Panc1 (cell line): Measurements from ENCODE around the gene U2AF1L4. TPM values are rescaled to one million over a fixed set of nuclear protein-coding genes. Genes with fewer than 3 reads are reported as not detected.

Experiments used
- ATAC-seq: fragments of 200-7000 bp; cut with Tn5 transposase; 2 replicates; pipeline ENCODE4 v1.9.1; 2020; ENCODE audit warnings: mild to moderate bottlenecking, moderate library complexity
- BruUV-seq: library from RNA; stranded (reverse); fragments of 400-500 nt; replicated peaks from 2 replicates; lab custom pipeline; 2021; lab: Mats Ljungman, UMichigan
- CTCF ChIA-PET: fragments of 300-600 bp; sonication (Branson Sonifier 250); formaldehyde crosslinking; loops from one replicate; lab custom pipeline; 2022; ENCODE audit warnings: antibody characterized with exemption; lab: Charles Lee
- POLR2A ChIA-PET: fragments of 300-600 bp; sonication (Branson Sonifier 250); formaldehyde crosslinking; loops from one replicate; lab custom pipeline; 2022; ENCODE audit warnings: antibody characterized with exemption; lab: Charles Lee
- DNase-seq: peaks from one replicate; pipeline ENCODE4 v3.0.0-alpha.2; 2010; ENCODE audit warnings: low read depth, low spot score
- H3K27ac ChIP-seq: 2 replicates; pipeline ENCODE4 v1.5.1; 2011; ENCODE audit warnings: mild to moderate bottlenecking, low read length, inconsistent platforms
- H3K27me3 ChIP-seq: fragments of 200-500 bp; sonication (Bioruptor generic); 2 replicates; pipeline ENCODE4 v1.6.0; 2014; ENCODE audit warnings: low read length, inconsistent platforms; ENCODE audit not compliant: control insufficient read depth, insufficient read depth
- H3K36me3 ChIP-seq: fragments of 200-500 bp; sonication (Bioruptor generic); 2 replicates; pipeline ENCODE4 v1.5.1; 2014; ENCODE audit warnings: inconsistent platforms, mild to moderate bottlenecking, low read length, moderate library complexity; ENCODE audit not compliant: control insufficient read depth, insufficient read depth
- H3K4me1 ChIP-seq: 2 replicates; pipeline ENCODE4 v1.5.1; 2011; ENCODE audit warnings: inconsistent platforms, mild to moderate bottlenecking, low read length, moderate library complexity; ENCODE audit not compliant: control insufficient read depth, insufficient read depth
- H3K4me3 ChIP-seq, 2 experiments: 2 replicates each; pipeline ENCODE4 v1.5.1; 2011 to 2012; ENCODE audit warnings: low read depth in 2 of 2, low read length in 2 of 2, mild to moderate bottlenecking in 2 of 2, inconsistent platforms in 1 of 2, moderate library complexity in 1 of 2
- H3K9me3 ChIP-seq: fragments of 200-500 bp; sonication (Bioruptor generic); 2 replicates; pipeline ENCODE4 v1.5.1; 2014; ENCODE audit warnings: low read depth, mild to moderate bottlenecking, inconsistent platforms, low read length, moderate library complexity; ENCODE audit not compliant: control insufficient read depth, insufficient read depth
- CTCF ChIP-seq: fragments of 450-650 bp; IDR thresholded peaks from 2 replicates; pipeline ENCODE4 v1.5.1; 2017; ENCODE audit warnings: mild to moderate bottlenecking
- POLR2AphosphoS5 ChIP-seq: IDR thresholded peaks from 2 replicates; pipeline ENCODE4 v1.6.1; 2012; ENCODE audit warnings: mild to moderate bottlenecking, low read depth, low read length, moderate library complexity
- SIN3A ChIP-seq: IDR thresholded peaks from 2 replicates; pipeline ENCODE4 v1.6.1; 2012; ENCODE audit warnings: low read depth, mild to moderate bottlenecking, low read length, moderate library complexity, borderline replicate concordance; ENCODE audit not compliant: insufficient read depth
- TCF7L2 ChIP-seq: IDR thresholded peaks from 2 replicates; pipeline ENCODE4 v1.6.1; 2011; ENCODE audit warnings: mild to moderate bottlenecking, low read depth, low read length, inconsistent platforms
- in situ Hi-C: cut with HindIII; loops from 2 replicates; pipeline ENCODE4 v1.10.0; 2016; ENCODE audit warnings: low sequenced_read_pairs, low pct_unique_long_range_greater_than_20kb
- intact Hi-C: fragments of 100-400 bp; cut with micrococcal nuclease; formaldehyde crosslinking; loops from one replicate; pipeline ENCODE4 v1.10.0; 2022; ENCODE audit not compliant: unreplicated experiment
- total RNA-seq: library from RNA; stranded (reverse); gene quantifications from one replicate; pipeline ENCODE4 v1.2.1, GENCODE V29; 2021; ENCODE audit not compliant: unreplicated experiment
- TF ChIP-seq, protein P1 (sequence below), 2 experiments: IDR thresholded peaks; 2 replicates each; pipeline ENCODE4 v1.6.1; 2011 to 2012; ENCODE audit warnings: low read depth in 2 of 2, control low read depth in 1 of 2, low read length in 1 of 2, mild to moderate bottlenecking in 1 of 2, moderate library complexity in 1 of 2; ENCODE audit not compliant: insufficient read depth in 1 of 2

Gene U2AF1L4
- total RNA-seq, 1 experiment from 2014 or later = 29.8 TPM

- intact Hi-C loops (no loop called here), in situ Hi-C loops (no loop called here)
- Histone ChIP-seq H3K9me3 (no peaks in the 10 kb centered on the region), H3K4me1 (no peaks in the 10 kb centered on the region; the same call in 1 of the 2 replicates), H3K4me3 (no peak overlapping the region), H3K27me3 (no peaks in the 10 kb centered on the region), H3K27ac (no peak overlapping the region), H3K36me3 (no peaks in the 10 kb centered on the region)
- no peak for TF ChIP-seq TCF7L2
- TF ChIP-seq POLR2AphosphoS5 = no peak
- no peak for TF ChIP-seq CTCF
- TF ChIP-seq SIN3A = no peak
- ATAC-seq (no peak), DNase-seq (no peak)
- ChIA-PET CTCF (no interaction called here), POLR2A (no interaction called here)
- BruUV-seq = no TSS peak
Measured at GRCh38 chr19:35791814-35792279, 46.6 kb upstream of the U2AF1L4 start.

DNA sequence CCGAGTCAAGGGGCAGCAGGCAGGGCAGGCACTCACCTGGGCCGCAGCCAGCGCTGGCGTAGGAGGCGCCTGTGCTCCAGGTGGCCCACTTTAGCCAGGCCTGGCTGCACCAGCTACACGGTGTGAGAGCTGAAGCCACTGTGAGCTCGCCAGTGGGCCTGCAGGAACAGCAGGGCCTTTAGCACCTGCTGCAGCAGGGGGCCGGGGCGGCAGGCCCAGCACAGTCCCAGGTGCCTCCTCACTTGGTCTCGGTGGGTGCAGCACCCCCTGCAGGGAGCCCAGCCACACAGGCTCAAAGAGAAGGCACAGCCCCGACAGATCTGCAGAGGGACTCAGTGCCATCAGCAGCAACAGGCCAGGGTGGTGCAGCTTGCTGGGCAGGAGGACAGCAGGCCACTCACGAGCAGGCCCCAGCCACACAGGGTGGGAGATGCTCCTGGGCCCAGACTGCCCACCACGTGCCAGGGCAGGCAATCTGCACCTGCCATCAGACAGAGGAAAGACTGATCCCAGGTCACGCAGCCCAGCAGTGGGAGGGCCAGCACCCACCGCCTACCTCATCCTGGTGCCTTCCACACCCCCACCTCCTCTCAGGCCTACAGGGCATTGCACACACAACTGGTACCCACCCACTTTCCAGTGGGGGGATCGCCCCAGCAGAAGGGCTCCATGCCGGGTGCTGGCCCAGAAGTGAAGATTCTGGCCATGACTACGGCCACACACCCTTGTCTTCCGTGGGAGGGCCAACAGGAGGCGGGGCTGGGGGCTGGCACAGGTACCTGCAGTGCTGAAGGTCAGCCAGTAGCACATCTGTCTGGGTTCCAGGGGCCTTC lies 46.0 kb upstream of the U2AF1L4 start:
- Histone ChIP-seq H3K27me3 (no peaks in the 10 kb centered on the region), H3K4me3 (no peak overlapping the region), H3K9me3 (no peaks in the 10 kb centered on the region), H3K36me3 (no peaks in the 10 kb centered on the region), H3K4me1 (no peaks in the 10 kb centered on the region; the same call in 1 of the 2 replicates), H3K27ac (no peak overlapping the region)
- CTCF ChIA-PET = no interaction called here
- ATAC-seq (peak; percentile 49), DNase-seq (no peak)
- in situ Hi-C loops = no loop called here
- POLR2A ChIA-PET = no interaction called here
- TF ChIP-seq SIN3A (no peak), TCF7L2 (no peak), POLR2AphosphoS5 (no peak), CTCF (no peak)
- TF ChIP-seq, protein P1, sequence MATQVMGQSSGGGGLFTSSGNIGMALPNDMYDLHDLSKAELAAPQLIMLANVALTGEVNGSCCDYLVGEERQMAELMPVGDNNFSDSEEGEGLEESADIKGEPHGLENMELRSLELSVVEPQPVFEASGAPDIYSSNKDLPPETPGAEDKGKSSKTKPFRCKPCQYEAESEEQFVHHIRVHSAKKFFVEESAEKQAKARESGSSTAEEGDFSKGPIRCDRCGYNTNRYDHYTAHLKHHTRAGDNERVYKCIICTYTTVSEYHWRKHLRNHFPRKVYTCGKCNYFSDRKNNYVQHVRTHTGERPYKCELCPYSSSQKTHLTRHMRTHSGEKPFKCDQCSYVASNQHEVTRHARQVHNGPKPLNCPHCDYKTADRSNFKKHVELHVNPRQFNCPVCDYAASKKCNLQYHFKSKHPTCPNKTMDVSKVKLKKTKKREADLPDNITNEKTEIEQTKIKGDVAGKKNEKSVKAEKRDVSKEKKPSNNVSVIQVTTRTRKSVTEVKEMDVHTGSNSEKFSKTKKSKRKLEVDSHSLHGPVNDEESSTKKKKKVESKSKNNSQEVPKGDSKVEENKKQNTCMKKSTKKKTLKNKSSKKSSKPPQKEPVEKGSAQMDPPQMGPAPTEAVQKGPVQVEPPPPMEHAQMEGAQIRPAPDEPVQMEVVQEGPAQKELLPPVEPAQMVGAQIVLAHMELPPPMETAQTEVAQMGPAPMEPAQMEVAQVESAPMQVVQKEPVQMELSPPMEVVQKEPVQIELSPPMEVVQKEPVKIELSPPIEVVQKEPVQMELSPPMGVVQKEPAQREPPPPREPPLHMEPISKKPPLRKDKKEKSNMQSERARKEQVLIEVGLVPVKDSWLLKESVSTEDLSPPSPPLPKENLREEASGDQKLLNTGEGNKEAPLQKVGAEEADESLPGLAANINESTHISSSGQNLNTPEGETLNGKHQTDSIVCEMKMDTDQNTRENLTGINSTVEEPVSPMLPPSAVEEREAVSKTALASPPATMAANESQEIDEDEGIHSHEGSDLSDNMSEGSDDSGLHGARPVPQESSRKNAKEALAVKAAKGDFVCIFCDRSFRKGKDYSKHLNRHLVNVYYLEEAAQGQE (IDR thresholded peaks at IDR 0.05; ENCODE audit: insufficient read depth in 1 of 2, low read depth in 2 of 2, low read length in 1 of 2) = no peak
- intact Hi-C loops = no loop called here
- BruUV-seq = no TSS peak
